PFSK-1 (cell line): ENCODE measurements around the gene FUT7.

Experiments used
- FOXP2 ChIP-seq: optimal IDR thresholded peaks from 2 replicates; pipeline ENCODE3; 2011; ENCODE audit warnings: borderline replicate concordance, control low read depth, inconsistent platforms; ENCODE audit not compliant: insufficient read depth; ENCODE audit errors: extremely low read length, extremely low read depth
- POLR2AphosphoS5 ChIP-seq: IDR thresholded peaks from 2 replicates; pipeline ENCODE4 v1.6.1; 2012; ENCODE audit warnings: low read depth, mild to moderate bottlenecking, control low read depth, low read length, moderate library complexity
- SIN3A ChIP-seq: IDR thresholded peaks from 2 replicates; pipeline ENCODE4 v1.6.1; 2012; ENCODE audit warnings: mild to moderate bottlenecking, low read length, moderate library complexity, borderline replicate concordance; ENCODE audit not compliant: insufficient read depth
- TAF1 ChIP-seq: IDR thresholded peaks from 2 replicates; pipeline ENCODE4 v1.6.1; 2012; ENCODE audit warnings: low read length, control low read depth, borderline replicate concordance; ENCODE audit not compliant: insufficient read depth
- TF ChIP-seq, protein P1 (sequence below), 2 experiments: IDR thresholded peaks; 2 replicates each; pipeline versions ENCODE4 v1.6.1 to v1.8.0; 2011 to 2012; ENCODE audit warnings: low read depth in 2 of 2, low read length in 2 of 2, control low read depth in 1 of 2, inconsistent platforms in 1 of 2, mild to moderate bottlenecking in 1 of 2, moderate library complexity in 1 of 2; ENCODE audit not compliant: insufficient read depth in 1 of 2

The FUT7 gene

DNA sequence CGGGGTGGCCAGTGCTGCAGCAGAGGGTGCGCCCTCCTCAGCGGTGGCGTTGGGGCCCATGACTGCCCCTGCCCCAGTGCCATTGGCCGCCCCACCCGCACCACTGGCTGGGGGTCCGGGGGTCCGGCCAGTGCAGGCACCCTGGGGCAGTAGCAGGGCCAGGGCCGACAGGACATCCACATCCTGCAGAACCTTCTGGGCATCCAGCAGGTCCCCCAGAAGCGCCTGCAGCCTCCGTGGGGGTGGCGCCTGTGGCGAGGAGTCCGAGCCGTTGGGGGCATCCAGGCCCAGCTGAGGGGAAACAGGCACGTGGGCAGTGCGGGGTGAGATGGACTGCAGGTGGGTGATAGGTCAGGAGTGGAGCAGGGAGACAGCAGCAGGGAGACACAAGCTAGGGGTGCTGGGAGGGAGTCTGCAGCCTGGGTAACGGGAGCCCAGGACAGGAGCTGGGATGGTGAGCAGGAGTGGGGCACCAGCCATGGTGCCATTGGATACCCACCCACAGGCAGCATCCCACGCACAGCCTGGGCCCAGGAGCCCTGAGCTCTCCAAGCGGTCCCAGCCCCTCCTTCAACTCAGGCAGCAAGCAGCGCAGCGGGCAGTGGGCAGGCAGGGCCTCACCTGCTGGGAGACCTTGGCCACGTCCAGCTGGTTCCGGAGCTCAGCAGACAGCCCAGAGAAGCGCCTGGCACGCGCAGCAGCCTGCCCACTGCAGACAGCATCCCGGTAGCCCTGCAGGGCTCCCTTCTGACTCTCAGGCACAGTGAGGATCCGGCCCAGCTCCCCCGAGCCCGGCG lies 10.9 kb downstream of the FUT7 start:
- TF ChIP-seq TAF1 (no peak), FOXP2 (no peak), POLR2AphosphoS5 (no peak)

- no peak for TF ChIP-seq FOXP2
- TF ChIP-seq TAF1 = no peak
- TF ChIP-seq POLR2AphosphoS5 = no peak
- no peak for TF ChIP-seq SIN3A
- TF ChIP-seq, protein P1, sequence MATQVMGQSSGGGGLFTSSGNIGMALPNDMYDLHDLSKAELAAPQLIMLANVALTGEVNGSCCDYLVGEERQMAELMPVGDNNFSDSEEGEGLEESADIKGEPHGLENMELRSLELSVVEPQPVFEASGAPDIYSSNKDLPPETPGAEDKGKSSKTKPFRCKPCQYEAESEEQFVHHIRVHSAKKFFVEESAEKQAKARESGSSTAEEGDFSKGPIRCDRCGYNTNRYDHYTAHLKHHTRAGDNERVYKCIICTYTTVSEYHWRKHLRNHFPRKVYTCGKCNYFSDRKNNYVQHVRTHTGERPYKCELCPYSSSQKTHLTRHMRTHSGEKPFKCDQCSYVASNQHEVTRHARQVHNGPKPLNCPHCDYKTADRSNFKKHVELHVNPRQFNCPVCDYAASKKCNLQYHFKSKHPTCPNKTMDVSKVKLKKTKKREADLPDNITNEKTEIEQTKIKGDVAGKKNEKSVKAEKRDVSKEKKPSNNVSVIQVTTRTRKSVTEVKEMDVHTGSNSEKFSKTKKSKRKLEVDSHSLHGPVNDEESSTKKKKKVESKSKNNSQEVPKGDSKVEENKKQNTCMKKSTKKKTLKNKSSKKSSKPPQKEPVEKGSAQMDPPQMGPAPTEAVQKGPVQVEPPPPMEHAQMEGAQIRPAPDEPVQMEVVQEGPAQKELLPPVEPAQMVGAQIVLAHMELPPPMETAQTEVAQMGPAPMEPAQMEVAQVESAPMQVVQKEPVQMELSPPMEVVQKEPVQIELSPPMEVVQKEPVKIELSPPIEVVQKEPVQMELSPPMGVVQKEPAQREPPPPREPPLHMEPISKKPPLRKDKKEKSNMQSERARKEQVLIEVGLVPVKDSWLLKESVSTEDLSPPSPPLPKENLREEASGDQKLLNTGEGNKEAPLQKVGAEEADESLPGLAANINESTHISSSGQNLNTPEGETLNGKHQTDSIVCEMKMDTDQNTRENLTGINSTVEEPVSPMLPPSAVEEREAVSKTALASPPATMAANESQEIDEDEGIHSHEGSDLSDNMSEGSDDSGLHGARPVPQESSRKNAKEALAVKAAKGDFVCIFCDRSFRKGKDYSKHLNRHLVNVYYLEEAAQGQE (IDR thresholded peaks at IDR 0.05; ENCODE audit: insufficient read depth in 1 of 2, low read depth in 2 of 2, low read length in 2 of 2) = no peak
These were observed 11.8 kb downstream of the FUT7 start for GRCh38 chr9:137019891-137020683.

- TF ChIP-seq SIN3A (no peak), TAF1 (no peak), FOXP2 (no peak), POLR2AphosphoS5 (no peak)
- TF ChIP-seq, protein P1 (IDR thresholded peaks at IDR 0.05; ENCODE audit: insufficient read depth in 1 of 2, low read depth in 2 of 2, low read length in 2 of 2) = no peak
These were observed 12.9 kb downstream of the FUT7 start for GRCh38 chr9:137018761-137019559.

GRCh38 chr9:137017791-137018497 lies 13.9 kb downstream of the FUT7 start:
- no peak for TF ChIP-seq FOXP2
- TF ChIP-seq TAF1 = no peak
- no peak for TF ChIP-seq POLR2AphosphoS5

- TF ChIP-seq POLR2AphosphoS5 (no peak), FOXP2 (no peak), TAF1 (no peak), SIN3A (no peak)
- TF ChIP-seq, protein P1 (IDR thresholded peaks at IDR 0.05; ENCODE audit: insufficient read depth in 1 of 2, low read depth in 2 of 2, low read length in 2 of 2) = no peak
These were observed 14.8 kb downstream of the FUT7 start for GRCh38 chr9:137017071-137017470.
